Natural killer cell (primary cell): ENCODE results near the gene PPP1R15B. TPM values are rescaled to one million over a fixed set of nuclear protein-coding genes. Genes with fewer than 3 reads are reported as not detected.

Source experiments
- ATAC-seq, 3 donors: fragments of 150-1000 bp in 2 of 3; fragments of 200-7000 bp in 1 of 3; cut with Tn5 transposase; 1 replicate in 1 of 3; 2 replicates in 2 of 3; pipeline ENCODE4 v1.10.0; 2021; ENCODE audit warnings: mild to moderate bottlenecking in 2 of 3, moderate library complexity in 2 of 3
- DNase-seq, 2 donors: peaks; one replicate each; pipeline versions ENCODE4 v3.0.0 to v3.0.0-alpha.2; 2013 to 2021; ENCODE audit warnings: mixed read lengths in 1 of 2
- H3K27ac ChIP-seq: one replicate; pipeline ENCODE4 v1.5.1; 2013; ENCODE audit warnings: mild to moderate bottlenecking, low read length
- H3K27me3 ChIP-seq: one replicate; pipeline ENCODE4 v1.6.1; 2013; ENCODE audit warnings: low read length; ENCODE audit not compliant: control insufficient read depth, insufficient read depth
- H3K36me3 ChIP-seq: one replicate; pipeline ENCODE4 v1.6.1; 2013; ENCODE audit warnings: low read length; ENCODE audit not compliant: control insufficient read depth, insufficient read depth
- H3K4me1 ChIP-seq: one replicate; pipeline ENCODE4 v1.6.1; 2013; ENCODE audit warnings: low read length; ENCODE audit not compliant: control insufficient read depth, insufficient read depth
- H3K4me3 ChIP-seq: one replicate; pipeline ENCODE4 v1.5.1; 2013; ENCODE audit warnings: low read length
- H3K9me3 ChIP-seq: one replicate; pipeline ENCODE4 v1.6.1; 2013; ENCODE audit warnings: low read length; ENCODE audit not compliant: control insufficient read depth, insufficient read depth
- H3K27ac Mint-ChIP-seq, 2 donors: one replicate each; pipeline ENCODE4 v1.8.0; 2022; ENCODE audit warnings: mild to moderate bottlenecking in 2 of 2, mixed read lengths in 2 of 2, moderate library complexity in 1 of 2
- H3K27me3 Mint-ChIP-seq, 2 donors: one replicate each; pipeline ENCODE4 v1.8.0; 2022; ENCODE audit warnings: low read depth in 2 of 2, mixed read lengths in 2 of 2
- H3K36me3 Mint-ChIP-seq: one replicate; pipeline ENCODE4 v1.8.0; 2022; ENCODE audit warnings: mixed read lengths
- H3K4me1 Mint-ChIP-seq, 2 donors: one replicate each; pipeline ENCODE4 v1.8.0; 2022; ENCODE audit warnings: mixed read lengths in 2 of 2
- H3K4me3 Mint-ChIP-seq: one replicate; pipeline ENCODE4 v1.8.0; 2022; ENCODE audit warnings: mild to moderate bottlenecking, moderate library complexity, mixed read lengths
- H3K9me3 Mint-ChIP-seq, 2 donors: one replicate each; pipeline ENCODE4 v1.8.0; 2022; ENCODE audit warnings: mixed read lengths in 2 of 2
- WGBS: methylation state at CpG from one replicate; pipeline ENCODE4 v1.1.7; 2013; ENCODE audit warnings: missing lambda C conversion rate; ENCODE audit not compliant: insufficient coverage; 5-methylcytosine and 5-hydroxymethylcytosine counted together
- intact Hi-C: fragments of 100-400 bp; cut with micrococcal nuclease; formaldehyde crosslinking; loops from one replicate; pipeline ENCODE4 v1.14.2; 2022
- total RNA-seq, 4 donors: library from RNA; stranded (reverse); fragments of 120-200 nt in 1 of 4; gene quantifications; one replicate each; pipeline versions ENCODE4 v1.2.3 to v1.2.4, GENCODE V29; 2013 to 2022
- TF ChIP-seq, protein P1 (sequence below): fragments of 200-600 bp; IDR thresholded peaks from one replicate; pipeline ENCODE4 v1.8.0; 2022; ENCODE audit warnings: antibody characterized with exemption

PPP1R15B gene
- total RNA-seq, 3 donors from 2014 or later (not counting 1 experiment from before 2014, with no cell fraction given) = 174 to 236 (median 222) TPM

DNA sequence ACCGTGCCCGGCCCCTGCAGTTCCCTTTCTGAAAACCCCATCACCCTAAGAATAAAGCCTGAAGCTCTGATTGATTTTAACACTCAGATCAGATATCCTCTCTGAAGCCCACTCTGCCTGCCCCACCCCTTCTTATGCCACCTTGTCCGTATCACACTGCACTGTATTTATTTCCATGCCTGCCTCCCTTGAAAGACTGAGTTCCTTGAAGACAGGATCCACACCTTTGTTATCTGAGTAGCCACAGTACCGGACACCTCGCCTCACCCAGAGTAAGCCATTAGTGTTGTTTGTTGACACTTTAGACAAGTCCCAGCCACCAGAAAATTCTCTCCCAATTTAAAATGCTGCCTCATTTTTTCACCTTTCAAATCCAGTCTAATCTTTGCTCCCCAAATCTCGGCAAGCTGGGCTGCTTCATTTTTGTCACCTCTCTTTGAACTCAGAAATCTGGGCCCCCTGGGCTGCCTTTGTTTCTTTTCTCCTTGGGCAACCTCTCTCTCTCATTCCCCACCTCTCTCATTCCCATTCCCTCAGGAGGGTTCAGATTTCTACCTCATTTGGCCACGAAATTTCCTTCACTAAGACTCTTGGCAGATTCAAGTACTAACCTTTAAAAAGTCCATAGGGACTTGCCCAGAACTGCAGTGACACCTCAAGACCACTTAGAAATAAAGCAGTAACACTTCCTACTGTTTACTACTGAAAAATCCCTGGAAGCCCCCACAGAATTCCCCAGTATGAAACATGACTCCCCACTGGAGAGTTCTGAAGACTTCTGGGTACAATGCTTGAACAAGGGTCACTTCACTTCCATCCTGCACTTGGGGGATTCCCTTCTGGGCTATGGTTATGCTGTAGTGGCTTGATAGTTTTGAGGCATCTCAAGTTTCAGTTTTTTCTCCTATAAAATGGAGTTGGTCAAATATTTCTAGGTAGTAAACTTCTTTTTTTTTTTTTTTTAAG, 8.7 kb upstream of the PPP1R15B start:
- peak overlapping the region; percentile 88 to 93 for H3K27ac Mint-ChIP-seq
- no peak for ATAC-seq

DNA sequence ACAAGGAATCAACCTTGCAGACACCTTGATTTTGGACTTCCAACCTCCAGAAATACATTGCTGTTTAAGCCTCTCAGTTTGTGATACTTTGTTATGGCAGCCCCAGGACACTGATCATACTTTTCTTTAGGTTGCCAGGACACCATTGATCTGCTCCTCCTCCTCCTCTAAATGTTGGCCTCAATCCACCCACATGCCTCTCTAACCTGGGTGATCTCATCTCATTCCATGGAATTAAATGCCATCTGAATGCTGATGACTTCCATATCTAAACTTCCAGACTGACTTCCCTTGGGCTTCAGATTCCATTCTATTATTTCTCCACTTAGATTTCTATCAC, 7.4 kb upstream of the PPP1R15B start:
- no peak for ATAC-seq
- peak overlapping the region; percentile 88 to 93 for H3K27ac Mint-ChIP-seq

More for the DNA sequence above, 8.7 kb upstream of the PPP1R15B start:
- H3K27me3 ChIP-seq = no peaks in the 10 kb centered on the region
- H3K4me3 ChIP-seq = no peak overlapping the region
- Mint-ChIP-seq H3K4me1 (peaks cover 33 to 43% of the 10 kb centered on the region in 2 donors), H3K4me3 (no peak overlapping the region), H3K27me3 (no peaks in the 10 kb centered on the region), H3K9me3 (no peaks in the 10 kb centered on the region), H3K36me3 (no peaks in the 10 kb centered on the region)
- H3K36me3 ChIP-seq = peaks cover 25% of the 10 kb centered on the region
- intact Hi-C loops = no loop called here
- H3K4me1 ChIP-seq = peaks cover 17% of the 10 kb centered on the region
- no peak overlapping the region for H3K27ac ChIP-seq
- H3K9me3 ChIP-seq = no peaks in the 10 kb centered on the region
- TF ChIP-seq, protein P1, sequence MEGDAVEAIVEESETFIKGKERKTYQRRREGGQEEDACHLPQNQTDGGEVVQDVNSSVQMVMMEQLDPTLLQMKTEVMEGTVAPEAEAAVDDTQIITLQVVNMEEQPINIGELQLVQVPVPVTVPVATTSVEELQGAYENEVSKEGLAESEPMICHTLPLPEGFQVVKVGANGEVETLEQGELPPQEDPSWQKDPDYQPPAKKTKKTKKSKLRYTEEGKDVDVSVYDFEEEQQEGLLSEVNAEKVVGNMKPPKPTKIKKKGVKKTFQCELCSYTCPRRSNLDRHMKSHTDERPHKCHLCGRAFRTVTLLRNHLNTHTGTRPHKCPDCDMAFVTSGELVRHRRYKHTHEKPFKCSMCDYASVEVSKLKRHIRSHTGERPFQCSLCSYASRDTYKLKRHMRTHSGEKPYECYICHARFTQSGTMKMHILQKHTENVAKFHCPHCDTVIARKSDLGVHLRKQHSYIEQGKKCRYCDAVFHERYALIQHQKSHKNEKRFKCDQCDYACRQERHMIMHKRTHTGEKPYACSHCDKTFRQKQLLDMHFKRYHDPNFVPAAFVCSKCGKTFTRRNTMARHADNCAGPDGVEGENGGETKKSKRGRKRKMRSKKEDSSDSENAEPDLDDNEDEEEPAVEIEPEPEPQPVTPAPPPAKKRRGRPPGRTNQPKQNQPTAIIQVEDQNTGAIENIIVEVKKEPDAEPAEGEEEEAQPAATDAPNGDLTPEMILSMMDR = no peak
- WGBS = 75% methylated on average over 7 of the region's 7 CpGs
- no peak for DNase-seq

GRCh38 chr1:204418174-204419063, 6.8 kb upstream of the PPP1R15B start:
- Histone ChIP-seq H3K27ac (peak overlapping the region; percentile 46), H3K27me3 (no peaks in the 10 kb centered on the region), H3K4me1 (peaks cover 17% of the 10 kb centered on the region), H3K9me3 (no peaks in the 10 kb centered on the region), H3K4me3 (no peak overlapping the region), H3K36me3 (peaks cover 10% of the 10 kb centered on the region)
- H3K36me3 Mint-ChIP-seq = no peaks in the 10 kb centered on the region
- intact Hi-C loops = no loop called here
- H3K9me3 Mint-ChIP-seq = no peaks in the 10 kb centered on the region
- H3K4me3 Mint-ChIP-seq = peak overlapping the region; percentile 74
- TF ChIP-seq, protein P1 = no peak
- DNase-seq (peak in 1 of 2 donors; percentile 28), ATAC-seq (peak; percentile 49 to 69 (median 59))
- WGBS = 62% methylated on average over 10 of the region's 10 CpGs
- peak overlapping the region; percentile 88 to 93 for H3K27ac Mint-ChIP-seq
- H3K4me1 Mint-ChIP-seq = peaks cover 33 to 43% of the 10 kb centered on the region in 2 donors
- H3K27me3 Mint-ChIP-seq = no peaks in the 10 kb centered on the region

More for the DNA sequence above, 7.4 kb upstream of the PPP1R15B start:
- H3K27me3 ChIP-seq = no peaks in the 10 kb centered on the region
- no peaks in the 10 kb centered on the region for H3K27me3 Mint-ChIP-seq
- peaks cover 15% of the 10 kb centered on the region for H3K36me3 ChIP-seq
- intact Hi-C loops = no loop called here
- no peaks in the 10 kb centered on the region for H3K9me3 ChIP-seq
- TF ChIP-seq, protein P1 = no peak
- H3K4me1 Mint-ChIP-seq = peaks cover 33 to 43% of the 10 kb centered on the region in 2 donors
- no peaks in the 10 kb centered on the region for H3K36me3 Mint-ChIP-seq
- H3K4me1 ChIP-seq = peaks cover 17% of the 10 kb centered on the region
- no peak overlapping the region for H3K4me3 ChIP-seq
- H3K9me3 Mint-ChIP-seq = no peaks in the 10 kb centered on the region
- H3K4me3 Mint-ChIP-seq = no peak overlapping the region
- no peak overlapping the region for H3K27ac ChIP-seq
- DNase-seq = no peak
